OCI-LY7 (cell line): ENCODE measurements around the gene ADAM12. TPM values are rescaled to one million over a fixed set of nuclear protein-coding genes. Genes with fewer than 3 reads are reported as not detected.

ENCODE experiments used
- BruUV-seq: library from RNA; stranded (reverse); fragments of 400-500 nt; replicated peaks from 2 replicates; lab custom pipeline; 2021; lab: Mats Ljungman, UMichigan
- CTCF ChIA-PET: fragments of 300-600 bp; sonication (Branson Sonifier 250); formaldehyde crosslinking; loops from one replicate; lab custom pipeline; 2022; ENCODE audit warnings: antibody characterized with exemption; ENCODE audit not compliant: unreplicated experiment; lab: Charles Lee
- POLR2A ChIA-PET: fragments of 300-600 bp; sonication (Branson Sonifier 250); formaldehyde crosslinking; loops from one replicate; lab custom pipeline; 2022; ENCODE audit warnings: antibody characterized with exemption; lab: Charles Lee
- DNase-seq: peaks from one replicate; pipeline ENCODE4 v3.0.0-alpha.2; 2015; ENCODE audit warnings: low spot score
- H2AFZ ChIP-seq: fragments of 200-600 bp; sonication (generic), shearing (Covaris generic); 2 replicates; pipeline ENCODE4 v1.6.1; 2014; ENCODE audit warnings: mild to moderate bottlenecking, antibody characterized with exemption, low read length, moderate library complexity
- H3K27ac ChIP-seq: fragments of 200-600 bp; sonication (generic); 2 replicates; pipeline ENCODE4 v1.5.1; 2014; ENCODE audit warnings: mixed run types, low read depth, mild to moderate bottlenecking, moderate library complexity, low read length, inconsistent platforms; ENCODE audit not compliant: poor library complexity, severe bottlenecking
- H3K36me3 ChIP-seq: fragments of 200-600 bp; sonication (generic); 2 replicates; pipeline ENCODE4 v1.6.1; 2014; ENCODE audit warnings: mild to moderate bottlenecking, antibody characterized with exemption, low read length, moderate library complexity, mixed read lengths; ENCODE audit not compliant: insufficient read depth
- H3K4me1 ChIP-seq: fragments of 200-600 bp; sonication (generic); 2 replicates; pipeline ENCODE4 v1.5.1; 2014; ENCODE audit warnings: mild to moderate bottlenecking, low read length; ENCODE audit not compliant: insufficient read depth, poor library complexity, severe bottlenecking
- H3K4me2 ChIP-seq: fragments of 200-600 bp; sonication (generic); 2 replicates; pipeline ENCODE4 v1.6.1; 2014; ENCODE audit warnings: mild to moderate bottlenecking, low read length
- H3K4me3 ChIP-seq: fragments of 200-600 bp; sonication (generic); 2 replicates; pipeline ENCODE4 v1.5.1; 2014; ENCODE audit warnings: mild to moderate bottlenecking, low read depth, low read length; ENCODE audit not compliant: poor library complexity, severe bottlenecking
- H3K79me2 ChIP-seq: fragments of 200-600 bp; sonication (generic); 2 replicates; pipeline ENCODE4 v1.6.1; 2016; ENCODE audit warnings: low read depth, mild to moderate bottlenecking, low read length, moderate library complexity, mixed read lengths; ENCODE audit not compliant: insufficient read depth
- H3K9me2 ChIP-seq: fragments of 200-600 bp; sonication (generic); 2 replicates; pipeline ENCODE4 v1.6.1; 2016; ENCODE audit warnings: mild to moderate bottlenecking, low read length, mixed read lengths; ENCODE audit not compliant: insufficient read depth
- H3K9me3 ChIP-seq: fragments of 200-600 bp; sonication (generic); 2 replicates; pipeline ENCODE4 v1.6.1; 2014; ENCODE audit warnings: mild to moderate bottlenecking, mixed run types, low read length, mixed read lengths
- H4K20me1 ChIP-seq: fragments of 200-600 bp; sonication (generic); 2 replicates; pipeline ENCODE4 v1.6.1; 2014; ENCODE audit warnings: mild to moderate bottlenecking, antibody characterized with exemption, low read length, moderate library complexity, mixed read lengths; ENCODE audit not compliant: insufficient read depth
- CTCF ChIP-seq: fragments of 200-600 bp; sonication (generic); conservative IDR thresholded peaks from 2 replicates; pipeline ENCODE4 v1.5.1; 2014; ENCODE audit warnings: mild to moderate bottlenecking, antibody characterized with exemption, low read length, moderate library complexity, mixed read lengths
- EZH2phosphoT487 ChIP-seq: fragments of 200-600 bp; sonication (generic); IDR thresholded peaks from 2 replicates; pipeline ENCODE4 v1.6.1; 2018; ENCODE audit warnings: low read depth, borderline replicate concordance, mild to moderate bottlenecking, mixed run types, antibody characterized with exemption, low read length, moderate library complexity, mixed read lengths
- intact Hi-C: fragments of 100-400 bp; cut with micrococcal nuclease; formaldehyde crosslinking; loops from one replicate; pipeline ENCODE4 v1.10.0; 2022; ENCODE audit not compliant: unreplicated experiment
- total RNA-seq, 2 experiments: library from RNA; depleted of rRNA in 1 of 2; stranded (reverse); fragments of >200 nt in 1 of 2; shearing (Covaris generic) in 1 of 2; gene quantifications; 2 replicates each; pipeline ENCODE4 v1.2.3, GENCODE V29; 2014 to 2022

Gene ADAM12
- total RNA-seq, 2 experiments from 2014 or later, result 0.06 TPM; not detected in 1

GRCh38 chr10:126212738-126213137 is 175.5 kb downstream of the ADAM12 start:
- no TSS peak for BruUV-seq
- no peaks in the 10 kb centered on the region for H3K4me1 ChIP-seq
- POLR2A ChIA-PET, result no interaction called here

GRCh38 chr10:126210051-126210651 is 178.1 kb downstream of the ADAM12 start:
- intact Hi-C loops, result no loop called here
- no peak for DNase-seq
- no peak overlapping the region for H3K4me3 ChIP-seq
- no peak overlapping the region for H3K27ac ChIP-seq
- H3K4me1 ChIP-seq, result no peaks in the 10 kb centered on the region
- H4K20me1 ChIP-seq, result no peaks in the 10 kb centered on the region
- no peaks in the 10 kb centered on the region for H3K9me2 ChIP-seq
- no peak overlapping the region for H2AFZ ChIP-seq
- no peaks in the 10 kb centered on the region for H3K9me3 ChIP-seq
- no peaks in the 10 kb centered on the region for H3K36me3 ChIP-seq
- H3K79me2 ChIP-seq, result no peaks in the 10 kb centered on the region
- BruUV-seq, result no TSS peak
- ChIA-PET CTCF (no interaction called here), POLR2A (no interaction called here)
- H3K4me2 ChIP-seq, result no peak overlapping the region
- TF ChIP-seq EZH2phosphoT487 (no peak), CTCF (no peak)

More at GRCh38 chr10:126212738-126213137, 175.5 kb downstream of the ADAM12 start:
- H3K9me2 ChIP-seq, result no peaks in the 10 kb centered on the region
- no peak overlapping the region for H3K4me2 ChIP-seq
- intact Hi-C loops, result no loop called here
- H3K9me3 ChIP-seq, result no peaks in the 10 kb centered on the region
- TF ChIP-seq CTCF (no peak), EZH2phosphoT487 (no peak)
- no peaks in the 10 kb centered on the region for H4K20me1 ChIP-seq
- DNase-seq, result no peak
- H3K27ac ChIP-seq, result no peak overlapping the region
- no peak overlapping the region for H3K4me3 ChIP-seq
- no peak overlapping the region for H2AFZ ChIP-seq
- no peaks in the 10 kb centered on the region for H3K79me2 ChIP-seq
- H3K36me3 ChIP-seq, result no peaks in the 10 kb centered on the region
- CTCF ChIA-PET, result no interaction called here

GRCh38 chr10:126209451-126209850 is 178.8 kb downstream of the ADAM12 start:
- H3K27ac ChIP-seq, result no peak overlapping the region
- BruUV-seq, result no TSS peak
- ChIA-PET POLR2A (no interaction called here), CTCF (no interaction called here)
- intact Hi-C loops, result no loop called here
- H3K9me3 ChIP-seq, result no peaks in the 10 kb centered on the region
- no peak overlapping the region for H2AFZ ChIP-seq
- no peaks in the 10 kb centered on the region for H3K4me1 ChIP-seq
- no peaks in the 10 kb centered on the region for H3K36me3 ChIP-seq
- no peaks in the 10 kb centered on the region for H4K20me1 ChIP-seq
- H3K4me3 ChIP-seq, result no peak overlapping the region
- TF ChIP-seq EZH2phosphoT487 (no peak), CTCF (no peak)
- no peaks in the 10 kb centered on the region for H3K9me2 ChIP-seq
- DNase-seq, result no peak
- no peak overlapping the region for H3K4me2 ChIP-seq
- H3K79me2 ChIP-seq, result no peaks in the 10 kb centered on the region
